Germinal center (tissue), 1 donor: ENCODE data around the gene IL13RA1.
"Not testable (repeated sequence)": the region's sequence is repeated elsewhere in the genome, so short reads cannot be mapped to it uniquely, and the experiment has no call there.

Experiments used
- DNase-seq: peaks from one replicate; pipeline ENCODE4 v3.0.0; 2012; ENCODE audit warnings: mixed read lengths, low spot score

Gene IL13RA1

GRCh38 chrX:118729042-118729652, 1.7 kb downstream of the IL13RA1 start:
- DNase-seq: no peak

GRCh38 chrX:118730500-118731247, 3.3 kb downstream of the IL13RA1 start:
- no peak for DNase-seq

- not testable (repeated sequence) for DNase-seq
These were observed 5.1 kb downstream of the IL13RA1 start for GRCh38 chrX:118732551-118732950.

GRCh38 chrX:118734909-118735308, 7.5 kb downstream of the IL13RA1 start:
- DNase-seq: no peak

GRCh38 chrX:118736394-118737010, 9.1 kb downstream of the IL13RA1 start:
- no peak for DNase-seq

GRCh38 chrX:118739577-118739976, 12.2 kb downstream of the IL13RA1 start:
- DNase-seq: no peak

GRCh38 chrX:118740276-118740889, 13.0 kb downstream of the IL13RA1 start:
- DNase-seq: no peak

- no peak for DNase-seq
These were observed 14.8 kb downstream of the IL13RA1 start for GRCh38 chrX:118742176-118742575.

GRCh38 chrX:118745570-118745969, 18.2 kb downstream of the IL13RA1 start:
- DNase-seq: no peak

- DNase-seq: peak; percentile 5
These were observed 24.8 kb downstream of the IL13RA1 start for GRCh38 chrX:118751950-118752783.

- DNase-seq: no peak
These were observed 28.2 kb downstream of the IL13RA1 start for GRCh38 chrX:118755633-118756032.

- DNase-seq: no peak
These were observed 28.7 kb downstream of the IL13RA1 start for GRCh38 chrX:118756101-118756500.

- no peak for DNase-seq
These were observed 31.1 kb downstream of the IL13RA1 start for GRCh38 chrX:118758511-118758910.

- no peak for DNase-seq
These were observed 32.6 kb downstream of the IL13RA1 start for GRCh38 chrX:118760025-118760424.

GRCh38 chrX:118761939-118762707, 34.7 kb downstream of the IL13RA1 start:
- DNase-seq: no peak

- DNase-seq: no peak
These were observed 36.1 kb downstream of the IL13RA1 start for GRCh38 chrX:118763489-118763888.

- no peak for DNase-seq
These were observed 36.7 kb downstream of the IL13RA1 start for GRCh38 chrX:118764122-118764521.

- no peak for DNase-seq
These were observed 42.8 kb downstream of the IL13RA1 start for GRCh38 chrX:118770133-118770760.

- no peak for DNase-seq
These were observed 44.6 kb downstream of the IL13RA1 start for GRCh38 chrX:118772051-118772450.

- DNase-seq: no peak
These were observed 46.4 kb downstream of the IL13RA1 start for GRCh38 chrX:118773782-118774181.

- DNase-seq: no peak
These were observed 52.2 kb downstream of the IL13RA1 start for GRCh38 chrX:118779581-118779980.
